PFSK-1 (cell line): Measurements from ENCODE around the gene TWF2.

Source experiments
- FOXP2 ChIP-seq: optimal IDR thresholded peaks from 2 replicates; pipeline ENCODE3; 2011; ENCODE audit warnings: borderline replicate concordance, control low read depth, inconsistent platforms; ENCODE audit not compliant: insufficient read depth; ENCODE audit errors: extremely low read length, extremely low read depth
- POLR2AphosphoS5 ChIP-seq: IDR thresholded peaks from 2 replicates; pipeline ENCODE4 v1.6.1; 2012; ENCODE audit warnings: low read depth, mild to moderate bottlenecking, control low read depth, low read length, moderate library complexity
- REST ChIP-seq, 2 experiments: IDR thresholded peaks; 2 replicates each; pipeline versions ENCODE4 v1.6.1 to v1.8.0; 2011 to 2012; ENCODE audit warnings: low read depth in 2 of 2, low read length in 2 of 2, control low read depth in 1 of 2, inconsistent platforms in 1 of 2, mild to moderate bottlenecking in 1 of 2, moderate library complexity in 1 of 2; ENCODE audit not compliant: insufficient read depth in 1 of 2
- SIN3A ChIP-seq: IDR thresholded peaks from 2 replicates; pipeline ENCODE4 v1.6.1; 2012; ENCODE audit warnings: mild to moderate bottlenecking, low read length, moderate library complexity, borderline replicate concordance; ENCODE audit not compliant: insufficient read depth
- TAF1 ChIP-seq: IDR thresholded peaks from 2 replicates; pipeline ENCODE4 v1.6.1; 2012; ENCODE audit warnings: low read length, control low read depth, borderline replicate concordance; ENCODE audit not compliant: insufficient read depth

DNA sequence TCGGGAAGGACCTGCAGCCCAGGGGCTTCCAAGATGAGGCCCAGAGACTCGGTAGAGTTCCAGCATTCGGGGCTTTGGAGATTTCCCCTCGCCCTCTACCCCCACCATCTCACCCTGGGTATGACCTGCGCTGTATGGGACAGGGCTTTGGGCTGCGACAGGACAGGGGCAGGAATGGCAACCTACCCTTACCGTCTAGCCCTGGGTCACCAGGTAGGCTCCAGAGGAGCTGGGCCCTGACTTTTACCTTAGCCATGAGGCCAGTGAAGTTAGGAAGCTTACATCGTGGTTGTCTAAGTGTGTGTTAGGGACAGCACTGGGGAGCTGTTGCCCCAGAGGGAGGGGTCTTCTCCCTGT lies 7.3 kb upstream of the TWF2 start:
- TF ChIP-seq TAF1 (no peak), REST (IDR thresholded peaks at IDR 0.05; ENCODE audit: insufficient read depth in 1 of 2, low read depth in 2 of 2, low read length in 2 of 2) (no peak), POLR2AphosphoS5 (no peak), SIN3A (no peak), FOXP2 (no peak)
